WTC11 (cell line): ENCODE data around the gene SYTL5.

Source experiments
- ATF1 ChIP-seq: sonication (generic); formaldehyde crosslinking; IDR thresholded peaks from 2 replicates; pipeline ENCODE4 v1.8.1; 2023; ENCODE audit warnings: mild to moderate bottlenecking, moderate library complexity, missing genetic modification reagents
- CREB1 ChIP-seq: sonication (generic); formaldehyde crosslinking; IDR thresholded peaks from 2 replicates; pipeline ENCODE4 v1.8.0; 2023; ENCODE audit warnings: mild to moderate bottlenecking, missing genetic modification reagents
- CTCF ChIP-seq: fragments of 200-600 bp; IDR thresholded peaks from 2 replicates; pipeline ENCODE4 v1.8.0; 2022; ENCODE audit warnings: antibody characterized with exemption
- ETV6 ChIP-seq: sonication (generic); formaldehyde crosslinking; IDR thresholded peaks from 2 replicates; pipeline ENCODE4 v1.8.1; 2022; ENCODE audit warnings: mild to moderate bottlenecking, missing genetic modification reagents
- MYBL2 ChIP-seq: sonication (generic); formaldehyde crosslinking; IDR thresholded peaks from 2 replicates; pipeline ENCODE4 v1.8.1; 2023; ENCODE audit warnings: mild to moderate bottlenecking, moderate library complexity, missing genetic modification reagents
- NFE2L1 ChIP-seq: sonication (generic); formaldehyde crosslinking; IDR thresholded peaks from 2 replicates; pipeline ENCODE4 v1.8.1; 2023; ENCODE audit warnings: missing genetic modification reagents
- NR1H2 ChIP-seq: sonication (generic); formaldehyde crosslinking; IDR thresholded peaks from 2 replicates; pipeline ENCODE4 v1.9.0; 2021; ENCODE audit warnings: mild to moderate bottlenecking, moderate library complexity, missing genetic modification reagents
- ZBTB21 ChIP-seq: sonication (generic); formaldehyde crosslinking; IDR thresholded peaks from 2 replicates; pipeline ENCODE4 v1.8.1; 2023; ENCODE audit warnings: mild to moderate bottlenecking, missing genetic modification reagents, borderline replicate concordance
- ZNF317 ChIP-seq: sonication (generic); formaldehyde crosslinking; IDR thresholded peaks from 2 replicates; pipeline ENCODE4 v1.8.1; 2023; ENCODE audit warnings: low read depth, mild to moderate bottlenecking, moderate library complexity, missing genetic modification reagents, borderline replicate concordance
- TF ChIP-seq, protein P1 (sequence below): sonication (generic); formaldehyde crosslinking; IDR thresholded peaks from 2 replicates; pipeline ENCODE4 v1.8.1; 2022; ENCODE audit warnings: missing genetic modification reagents, borderline replicate concordance

DNA sequence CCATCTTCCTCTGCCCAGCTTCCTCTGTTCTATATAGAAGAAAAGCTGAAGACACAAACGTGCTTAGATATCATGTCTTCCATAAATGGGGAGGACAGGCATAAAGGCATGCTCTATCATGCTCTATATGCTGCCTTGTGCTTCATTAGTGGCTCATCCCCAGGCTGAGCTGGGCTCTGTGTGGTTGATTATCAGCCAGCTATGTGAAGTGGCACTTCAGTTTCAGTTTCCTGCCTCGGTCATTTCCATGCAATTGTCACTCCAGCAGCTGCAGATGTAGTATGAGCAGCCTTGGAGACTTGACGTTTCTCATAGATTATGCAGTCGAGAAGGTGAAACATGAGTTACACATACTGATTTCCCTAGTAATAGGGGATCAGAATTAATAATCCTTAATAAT, 106.2 kb downstream of the SYTL5 start:
- TF ChIP-seq ZNF317 (CRISPR knock-in tag) (no peak), CTCF (no peak), NR1H2 (CRISPR knock-in tag) (no peak), ATF1 (CRISPR knock-in tag) (no peak), CREB1 (CRISPR knock-in tag) (no peak), ZBTB21 (no peak), ETV6 (no peak), MYBL2 (CRISPR knock-in tag) (no peak), NFE2L1 (no peak)
- TF ChIP-seq, protein P1, sequence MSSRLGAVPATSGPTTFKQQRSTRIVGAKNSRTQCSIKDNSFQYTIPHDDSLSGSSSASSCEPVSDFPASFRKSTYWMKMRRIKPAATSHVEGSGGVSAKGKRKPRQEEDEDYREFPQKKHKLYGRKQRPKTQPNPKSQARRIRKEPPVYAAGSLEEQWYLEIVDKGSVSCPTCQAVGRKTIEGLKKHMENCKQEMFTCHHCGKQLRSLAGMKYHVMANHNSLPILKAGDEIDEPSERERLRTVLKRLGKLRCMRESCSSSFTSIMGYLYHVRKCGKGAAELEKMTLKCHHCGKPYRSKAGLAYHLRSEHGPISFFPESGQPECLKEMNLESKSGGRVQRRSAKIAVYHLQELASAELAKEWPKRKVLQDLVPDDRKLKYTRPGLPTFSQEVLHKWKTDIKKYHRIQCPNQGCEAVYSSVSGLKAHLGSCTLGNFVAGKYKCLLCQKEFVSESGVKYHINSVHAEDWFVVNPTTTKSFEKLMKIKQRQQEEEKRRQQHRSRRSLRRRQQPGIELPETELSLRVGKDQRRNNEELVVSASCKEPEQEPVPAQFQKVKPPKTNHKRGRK = no peak
